Ishikawa (cell line): ENCODE measurements around the gene QSER1.

ENCODE experiments used
- CREB1 ChIP-seq: IDR thresholded peaks from 2 replicates; pipeline ENCODE4 v1.6.1; 2012; ENCODE audit warnings: low read depth
- EGR1 ChIP-seq: IDR thresholded peaks from 2 replicates; pipeline ENCODE4 v1.6.1; 2012
- EP300 ChIP-seq: IDR thresholded peaks from 2 replicates; pipeline ENCODE4 v1.6.1; 2012; ENCODE audit warnings: borderline replicate concordance
- FOXM1 ChIP-seq: IDR thresholded peaks from 2 replicates; pipeline ENCODE4 v1.6.1; 2012; ENCODE audit warnings: low read depth, borderline replicate concordance
- RAD21 ChIP-seq: IDR thresholded peaks from 2 replicates; pipeline ENCODE4 v1.6.1; 2012; ENCODE audit warnings: low read depth
- TAF1 ChIP-seq: IDR thresholded peaks from 2 replicates; pipeline ENCODE4 v1.6.1; 2012; ENCODE audit warnings: low read depth, mild to moderate bottlenecking
- TCF12 ChIP-seq: IDR thresholded peaks from 2 replicates; pipeline ENCODE4 v1.6.1; 2012; ENCODE audit warnings: low read depth
- YY1 ChIP-seq: IDR thresholded peaks from 2 replicates; pipeline ENCODE4 v1.6.1; 2012; ENCODE audit warnings: low read depth
- ZBTB7A ChIP-seq: IDR thresholded peaks from 2 replicates; pipeline ENCODE4 v1.6.1; 2012; ENCODE audit warnings: low read depth
- TF ChIP-seq, protein P1 (sequence below): IDR thresholded peaks from 2 replicates; pipeline ENCODE4 v1.6.1; 2012; ENCODE audit warnings: low read depth, mild to moderate bottlenecking
- TF ChIP-seq, protein P2 (sequence below): IDR thresholded peaks from 2 replicates; pipeline ENCODE4 v1.6.1; 2012

QSER1 gene

DNA sequence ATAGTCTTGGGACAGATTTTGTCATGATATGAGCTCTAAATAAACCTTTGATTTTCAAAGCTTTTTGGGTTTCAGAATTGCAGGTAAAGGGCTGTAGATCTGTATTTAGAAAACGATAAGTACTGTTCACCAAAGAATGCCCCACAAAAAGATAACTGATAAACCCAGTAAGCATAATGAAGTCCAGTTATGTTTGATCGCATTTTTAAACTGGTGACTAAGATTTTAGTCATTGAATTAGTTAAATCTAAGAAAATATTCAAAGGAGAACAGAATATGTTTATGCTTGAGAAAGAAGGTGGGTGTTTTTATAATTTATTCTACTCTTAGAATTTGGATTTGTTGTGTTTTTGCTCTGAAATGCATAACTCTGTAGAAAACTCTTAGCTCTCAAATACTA lies 134.6 kb downstream of the QSER1 start:
- TF ChIP-seq, protein P1, sequence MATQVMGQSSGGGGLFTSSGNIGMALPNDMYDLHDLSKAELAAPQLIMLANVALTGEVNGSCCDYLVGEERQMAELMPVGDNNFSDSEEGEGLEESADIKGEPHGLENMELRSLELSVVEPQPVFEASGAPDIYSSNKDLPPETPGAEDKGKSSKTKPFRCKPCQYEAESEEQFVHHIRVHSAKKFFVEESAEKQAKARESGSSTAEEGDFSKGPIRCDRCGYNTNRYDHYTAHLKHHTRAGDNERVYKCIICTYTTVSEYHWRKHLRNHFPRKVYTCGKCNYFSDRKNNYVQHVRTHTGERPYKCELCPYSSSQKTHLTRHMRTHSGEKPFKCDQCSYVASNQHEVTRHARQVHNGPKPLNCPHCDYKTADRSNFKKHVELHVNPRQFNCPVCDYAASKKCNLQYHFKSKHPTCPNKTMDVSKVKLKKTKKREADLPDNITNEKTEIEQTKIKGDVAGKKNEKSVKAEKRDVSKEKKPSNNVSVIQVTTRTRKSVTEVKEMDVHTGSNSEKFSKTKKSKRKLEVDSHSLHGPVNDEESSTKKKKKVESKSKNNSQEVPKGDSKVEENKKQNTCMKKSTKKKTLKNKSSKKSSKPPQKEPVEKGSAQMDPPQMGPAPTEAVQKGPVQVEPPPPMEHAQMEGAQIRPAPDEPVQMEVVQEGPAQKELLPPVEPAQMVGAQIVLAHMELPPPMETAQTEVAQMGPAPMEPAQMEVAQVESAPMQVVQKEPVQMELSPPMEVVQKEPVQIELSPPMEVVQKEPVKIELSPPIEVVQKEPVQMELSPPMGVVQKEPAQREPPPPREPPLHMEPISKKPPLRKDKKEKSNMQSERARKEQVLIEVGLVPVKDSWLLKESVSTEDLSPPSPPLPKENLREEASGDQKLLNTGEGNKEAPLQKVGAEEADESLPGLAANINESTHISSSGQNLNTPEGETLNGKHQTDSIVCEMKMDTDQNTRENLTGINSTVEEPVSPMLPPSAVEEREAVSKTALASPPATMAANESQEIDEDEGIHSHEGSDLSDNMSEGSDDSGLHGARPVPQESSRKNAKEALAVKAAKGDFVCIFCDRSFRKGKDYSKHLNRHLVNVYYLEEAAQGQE = no peak
- TF ChIP-seq RAD21 = no peak
- no peak for TF ChIP-seq FOXM1
- no peak for TF ChIP-seq TCF12
- TF ChIP-seq EP300 = no peak
- TF ChIP-seq EGR1 = no peak
- TF ChIP-seq CREB1 = no peak
- TF ChIP-seq, protein P2, sequence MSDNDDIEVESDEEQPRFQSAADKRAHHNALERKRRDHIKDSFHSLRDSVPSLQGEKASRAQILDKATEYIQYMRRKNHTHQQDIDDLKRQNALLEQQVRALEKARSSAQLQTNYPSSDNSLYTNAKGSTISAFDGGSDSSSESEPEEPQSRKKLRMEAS = no peak
- TF ChIP-seq TAF1 = no peak

DNA sequence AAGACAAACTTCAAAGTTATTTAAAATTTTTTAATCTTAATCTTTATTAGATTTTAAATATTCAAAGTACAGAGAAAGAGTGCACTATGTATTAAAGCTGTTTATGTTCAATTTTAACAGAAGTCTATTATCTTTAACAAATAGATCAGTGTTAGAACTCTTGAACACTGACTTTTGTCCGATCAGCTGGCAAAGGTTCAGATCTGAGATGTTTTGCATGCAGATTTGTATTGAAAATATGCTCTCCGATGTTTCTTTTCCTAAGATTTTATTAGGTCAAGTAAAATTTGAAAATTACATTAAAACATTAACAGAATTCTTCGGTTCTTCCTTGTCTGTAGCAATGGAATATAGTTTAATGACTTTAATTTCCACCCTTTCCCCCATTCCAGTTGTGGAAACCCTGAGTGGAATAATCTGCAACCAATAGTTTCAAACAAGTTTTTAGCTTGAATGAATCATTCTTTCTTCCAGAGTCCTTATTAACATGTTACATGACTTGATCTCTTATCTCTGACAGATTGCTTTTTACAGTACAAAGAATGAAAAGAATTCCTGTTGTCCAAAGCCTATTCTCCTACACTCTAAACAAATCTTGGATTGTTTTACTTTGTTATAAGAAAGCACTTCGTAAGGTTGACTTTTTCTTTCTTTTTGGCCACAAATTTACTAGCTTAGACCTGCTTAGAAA lies 135.4 kb downstream of the QSER1 start:
- TF ChIP-seq, protein P1 = no peak
- no peak for TF ChIP-seq EP300
- TF ChIP-seq FOXM1 = no peak
- no peak for TF ChIP-seq ZBTB7A
- no peak for TF ChIP-seq YY1
- TF ChIP-seq TCF12 = no peak

DNA sequence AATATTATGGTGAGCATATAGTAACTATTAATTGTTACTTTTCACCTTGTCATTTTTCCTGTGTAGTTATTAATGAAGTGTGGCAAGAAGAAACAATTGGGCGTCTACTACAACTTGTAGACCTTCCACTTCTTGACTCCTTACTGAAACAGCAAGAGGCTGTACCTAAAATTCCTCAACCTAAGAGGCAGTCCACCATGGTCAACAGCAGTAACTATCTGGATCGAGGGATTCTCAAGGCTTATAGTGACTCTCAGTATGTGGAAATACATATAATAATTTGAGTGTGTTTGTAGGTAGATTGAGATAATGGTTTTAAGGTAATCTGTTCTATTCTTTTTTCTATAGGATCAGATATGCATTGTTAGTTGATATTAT lies 135.9 kb downstream of the QSER1 start:
- no peak for TF ChIP-seq EP300
